SK-N-SH (cell line): ENCODE measurements around the gene RRP7A. TPM values are rescaled to one million over a fixed set of nuclear protein-coding genes. Genes with fewer than 3 reads are reported as not detected.

Experiments used
- CTCF ChIA-PET: fragments of 300-600, 350-600 bp; formaldehyde crosslinking; extraction: SDS; loops from one replicate; lab custom pipeline; 2021; lab: Yijun Ruan, JAX
- POLR2A ChIA-PET: fragments of 350-600 bp; sonication (Branson Sonifier 250); formaldehyde crosslinking; extraction: SDS; loops from one replicate; lab custom pipeline; 2020; ENCODE audit warnings: antibody characterized with exemption, inconsistent platforms; lab: Yijun Ruan, JAX
- DNase-seq: peaks from one replicate; pipeline ENCODE4 v3.0.0; 2012
- H2AFZ ChIP-seq: fragments of 200-600 bp; sonication (generic); 2 replicates; pipeline ENCODE4 v1.8.1; 2016; ENCODE audit warnings: antibody characterized with exemption, mild to moderate bottlenecking, low read depth
- H3F3A ChIP-seq: fragments of 200-600 bp; sonication (generic); replicated peaks from 2 replicates; pipeline ENCODE3; 2016; ENCODE audit warnings: antibody characterized with exemption, mild to moderate bottlenecking; ENCODE audit not compliant: insufficient read depth
- H3K27ac ChIP-seq, 2 experiments: fragments of 200-500 bp in 1 of 2; fragments of 200-600 bp in 1 of 2; sonication (Bioruptor generic) in 1 of 2; sonication (generic), shearing (Covaris generic) in 1 of 2; 2 replicates each; pipeline versions ENCODE4 v1.5.1 to v1.6.1; 2014 to 2016; ENCODE audit warnings: low read depth in 2 of 2, inconsistent platforms in 1 of 2, low read length in 1 of 2, mild to moderate bottlenecking in 1 of 2, mixed read lengths in 1 of 2
- H3K27me3 ChIP-seq: fragments of 200-600 bp; sonication (generic), shearing (Covaris generic); 2 replicates; pipeline ENCODE4 v1.6.1; 2016; ENCODE audit warnings: mixed run types; ENCODE audit not compliant: insufficient read depth
- H3K36me3 ChIP-seq, 2 experiments: fragments of 200-500 bp in 1 of 2; fragments of 200-600 bp in 1 of 2; sonication (Bioruptor generic) in 1 of 2; sonication (generic) in 1 of 2; replicated peaks in 1 of 2; 2 replicates each; pipeline versions ENCODE3 to v1.5.1; 2014 to 2016; ENCODE audit warnings: low read length in 1 of 2, mild to moderate bottlenecking in 1 of 2; ENCODE audit not compliant: insufficient read depth in 2 of 2, control insufficient read depth in 1 of 2
- H3K4me1 ChIP-seq, 2 experiments: fragments of 200-500 bp in 1 of 2; fragments of 200-600 bp in 1 of 2; sonication (Bioruptor generic) in 1 of 2; sonication (generic), shearing (Covaris generic) in 1 of 2; 2 replicates each; pipeline versions ENCODE4 v1.5.1 to v1.6.1; 2014 to 2016; ENCODE audit warnings: low read depth in 1 of 2, low read length in 1 of 2, mixed run types in 1 of 2; ENCODE audit not compliant: insufficient read depth in 2 of 2, control insufficient read depth in 1 of 2
- H3K4me2 ChIP-seq: fragments of 200-600 bp; sonication (generic), shearing (Covaris generic); 2 replicates; pipeline ENCODE4 v1.6.1; 2017; ENCODE audit warnings: mixed run types
- H3K4me3 ChIP-seq, 2 experiments: fragments of 200-500 bp in 1 of 2; fragments of 200-600 bp in 1 of 2; sonication (Bioruptor generic) in 1 of 2; sonication (generic), shearing (Covaris generic) in 1 of 2; 2 replicates each; pipeline versions ENCODE4 v1.5.1 to v1.8.1; 2014 to 2016; ENCODE audit warnings: low read depth in 2 of 2, inconsistent platforms in 1 of 2, low read length in 1 of 2, mild to moderate bottlenecking in 1 of 2, mixed read lengths in 1 of 2, moderate library complexity in 1 of 2
- H3K79me2 ChIP-seq: fragments of 200-600 bp; sonication (generic); 2 replicates; pipeline ENCODE4 v1.8.1; 2017; ENCODE audit warnings: mild to moderate bottlenecking; ENCODE audit not compliant: insufficient read depth
- H3K9ac ChIP-seq: fragments of 200-600 bp; sonication (generic); 2 replicates; pipeline ENCODE4 v1.6.1; 2017; ENCODE audit warnings: mixed run types
- H3K9me2 ChIP-seq: fragments of 200-600 bp; sonication (generic); 2 replicates; pipeline ENCODE4 v1.6.1; 2017; ENCODE audit warnings: mixed run types
- H3K9me3 ChIP-seq: fragments of 200-600 bp; sonication (generic); 2 replicates; pipeline ENCODE4 v1.6.1; 2017; ENCODE audit warnings: mixed run types, mild to moderate bottlenecking, moderate library complexity
- H4K20me1 ChIP-seq: fragments of 200-600 bp; sonication (generic); 2 replicates; pipeline ENCODE4 v1.6.1; 2017; ENCODE audit warnings: mild to moderate bottlenecking, mixed run types; ENCODE audit not compliant: insufficient read depth
- WGBS: methylation state at CpG from one replicate; pipeline ENCODE4 v1.1.6; 2017; ENCODE audit warnings: low lambda C conversion rate; 5-methylcytosine and 5-hydroxymethylcytosine counted together
- polyA plus RNA-seq, 3 experiments: library from polyadenylated mRNA; depleted of rRNA; stranded (reverse); fragments of >200 nt; gene quantifications; 2 replicates each; pipeline ENCODE4 v1.2.3, GENCODE V29; 2012
- small RNA-seq, 7 experiments: library from RNA; depleted of rRNA; stranded (forward); fragments of <200 nt; gene quantifications; one replicate each; pipeline ENCODE3, GENCODE V24; 2012
- TF ChIP-seq, protein P1 (sequence below): IDR thresholded peaks from 2 replicates; pipeline ENCODE4 v1.4.0; 2012; ENCODE audit warnings: low read depth

The RRP7A gene
- polyA plus RNA-seq, 1 of the 3 experiments (the other 2 are of a cell fraction) = 17.6 TPM

DNA sequence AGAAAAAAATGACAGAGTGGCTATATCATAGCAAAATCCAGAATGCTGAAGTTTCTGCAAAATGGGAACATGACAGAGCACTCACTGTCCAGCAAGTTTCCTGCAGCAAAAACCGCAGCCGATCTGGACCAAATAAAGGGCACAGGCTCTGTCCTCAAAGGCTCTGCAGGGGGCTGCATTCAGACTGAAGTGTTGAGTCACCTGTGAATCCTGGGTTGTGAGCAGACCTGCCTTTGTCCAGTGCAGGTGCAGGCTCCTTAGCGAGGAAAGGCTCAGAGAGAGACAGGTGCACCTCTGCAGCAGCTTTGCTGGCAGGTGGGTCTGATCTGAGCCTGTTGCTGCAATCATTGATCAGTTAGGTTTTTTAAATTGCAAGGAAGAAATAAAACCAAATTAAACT lies 58.1 kb downstream of the RRP7A start:
- no peaks in the 10 kb centered on the region for H3K27me3 ChIP-seq
- no peak overlapping the region for H3K4me2 ChIP-seq
- H3K79me2 ChIP-seq = no peaks in the 10 kb centered on the region
- no peak overlapping the region; a peak in 1 of 4 replicates for H3K27ac ChIP-seq
- 100% methylated on average over 1 of the region's 3 CpGs for WGBS
- H3K36me3 ChIP-seq = no peaks in the 10 kb centered on the region
- CTCF ChIA-PET = interaction anchor here (0.6 to 6.4 kb wide), 3 partner anchors 12 to 294 kb away, joined by 3 to 32 read pairs (median 10); no protein-coding TSS in a partner anchor
- H3K9me2 ChIP-seq = no peaks in the 10 kb centered on the region
- TF ChIP-seq, protein P1, sequence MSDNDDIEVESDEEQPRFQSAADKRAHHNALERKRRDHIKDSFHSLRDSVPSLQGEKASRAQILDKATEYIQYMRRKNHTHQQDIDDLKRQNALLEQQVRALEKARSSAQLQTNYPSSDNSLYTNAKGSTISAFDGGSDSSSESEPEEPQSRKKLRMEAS = no peak
- POLR2A ChIA-PET = no interaction called here
- DNase-seq = no peak
- no peak overlapping the region for H3K9ac ChIP-seq
- no peaks in the 10 kb centered on the region for H4K20me1 ChIP-seq
- H2AFZ ChIP-seq = no peak overlapping the region
- no peak overlapping the region for H3K4me3 ChIP-seq
- H3K4me1 ChIP-seq = peaks cover 0 to 8% of the 10 kb centered on the region in 2 experiments; a peak in 1 of 4 replicates
- no peaks in the 10 kb centered on the region for H3K9me3 ChIP-seq
- H3F3A ChIP-seq = no peaks in the 10 kb centered on the region

Small RNA genes within 50 kb of the gene (small RNA-seq; reads per million reads assigned to genes)
- gene RN7SKP80 (0 to 0.26 (median 0) reads per million in 7 experiments), gene RNU6-513P (0 reads per million in 7 experiments)

Other genes with a start within 250 kb of the RRP7A start
- 8.5 and 9.4 TPM in 2 replicates for gene TCF20, start 249.1 kb downstream of the RRP7A start, polyA plus RNA-seq (2012; rRNA removed)
- 0.02 TPM in 1 of 2 replicates, not detected in the other for gene NFAM1, start 87.4 kb downstream of the RRP7A start, polyA plus RNA-seq (2012; rRNA removed)
- 3.1 and 3.8 TPM in 2 replicates for gene SERHL2, start 34.2 kb upstream of the RRP7A start, polyA plus RNA-seq (2012; rRNA removed)
- gene POLDIP3, start 95.1 kb upstream of the RRP7A start, polyA plus RNA-seq (2012; rRNA removed) = 18.8 and 21.6 TPM in 2 replicates
- gene ATP5MGL, start 120.8 kb upstream of the RRP7A start, polyA plus RNA-seq (2012; rRNA removed) = not detected in 2 replicates
- 86.8 and 106 TPM in 2 replicates for gene CYB5R3, start 129.6 kb upstream of the RRP7A start, polyA plus RNA-seq (2012; rRNA removed)
- gene A4GALT, start 201.1 kb upstream of the RRP7A start, polyA plus RNA-seq (2012; rRNA removed) = 5.2 and 9.5 TPM in 2 replicates